GM12878 (cell line): ENCODE data around the gene PIP4K2B. TPM values are rescaled to one million over a fixed set of nuclear protein-coding genes. Genes with fewer than 3 reads are reported as not detected.
"Not testable (repeated sequence)": the region's sequence is repeated elsewhere in the genome, so short reads cannot be mapped to it uniquely, and the experiment has no call there.

Source experiments
- ATAC-seq: fragments of 200-7000 bp; cut with Tn5 transposase; 3 replicates; pipeline ENCODE4 v1.9.1; 2020; ENCODE audit warnings: mild to moderate bottlenecking, moderate library complexity
- BruUV-seq: library from RNA; stranded (reverse); fragments of 400-500 nt; replicated peaks from 2 replicates; lab custom pipeline; 2021; lab: Mats Ljungman, UMichigan
- CTCF ChIA-PET: fragments of 300-600 bp; sonication (Branson Sonifier 250); formaldehyde crosslinking; extraction: SDS; loops from one replicate; lab custom pipeline; 2021; ENCODE audit warnings: inconsistent platforms; lab: Yijun Ruan, JAX
- POLR2A ChIA-PET: fragments of 350-600 bp; formaldehyde crosslinking; extraction: SDS; loops from one replicate; lab custom pipeline; 2021; ENCODE audit warnings: inconsistent platforms; lab: Charles Lee
- RAD21 ChIA-PET: fragments of 300-600 bp; sonication (Branson Sonifier 250); formaldehyde crosslinking; loops from one replicate; lab custom pipeline; 2023; ENCODE audit warnings: antibody characterized with exemption; ENCODE audit not compliant: unreplicated experiment; lab: Charles Lee
- SMC1A ChIA-PET: fragments of 300-600 bp; sonication (Branson Sonifier 250); formaldehyde crosslinking; loops from one replicate; lab custom pipeline; 2023; ENCODE audit not compliant: unreplicated experiment, uncharacterized antibody; lab: Charles Lee
- DNase-seq: peaks from one replicate; pipeline ENCODE4 v3.0.0-alpha.2; 2011; ENCODE audit warnings: low read depth, low spot score
- FAIRE-seq: peaks from 3 replicates; lab custom pipeline; 2011; peaks lifted over from hg19 to GRCh38; lab: Jason Lieb, UNC
- H2AFZ ChIP-seq: 2 replicates; pipeline ENCODE4 v1.6.0; 2011; ENCODE audit warnings: low read depth, low read length, control low read depth; ENCODE audit not compliant: control insufficient read depth
- H3K27ac ChIP-seq: 2 replicates; pipeline ENCODE4 v1.5.1; 2011; ENCODE audit warnings: control low read depth; ENCODE audit not compliant: control insufficient read depth, insufficient read depth
- H3K27me3 ChIP-seq, 2 experiments: replicated peaks in 1 of 2; 2 replicates each; pipeline versions ENCODE4 v1.6.0 to v1.6.1; 2011; ENCODE audit warnings: low read length in 1 of 2; ENCODE audit not compliant: control insufficient read depth in 2 of 2, insufficient read depth in 2 of 2
- H3K36me3 ChIP-seq, 2 experiments: 2 replicates each; pipeline ENCODE4 v1.5.1; 2011; ENCODE audit warnings: low read length in 1 of 2; ENCODE audit not compliant: control insufficient read depth in 2 of 2, insufficient read depth in 2 of 2
- H3K4me1 ChIP-seq: 2 replicates; pipeline ENCODE4 v1.6.1; 2011; ENCODE audit warnings: mild to moderate bottlenecking, low read length, moderate library complexity, mixed read lengths; ENCODE audit not compliant: control insufficient read depth, insufficient read depth
- H3K4me2 ChIP-seq: 2 replicates; pipeline ENCODE4 v1.6.0; 2011; ENCODE audit warnings: control low read depth; ENCODE audit not compliant: control insufficient read depth, insufficient read depth
- H3K4me3 ChIP-seq: fragments of 200-600 bp; sonication (generic); 2 replicates; pipeline ENCODE4 v1.5.1; 2016
- H3K79me2 ChIP-seq: 2 replicates; pipeline ENCODE4 v1.6.0; 2011; ENCODE audit warnings: low read length; ENCODE audit not compliant: control insufficient read depth, insufficient read depth
- H3K9ac ChIP-seq: 2 replicates; pipeline ENCODE4 v1.8.0; 2011; ENCODE audit warnings: low read length, control low read depth, mixed read lengths; ENCODE audit not compliant: control insufficient read depth, insufficient read depth
- H3K9me3 ChIP-seq: replicated peaks from 3 replicates; pipeline ENCODE4 v1.5.1; 2011; ENCODE audit warnings: mild to moderate bottlenecking, low read length; ENCODE audit not compliant: control insufficient read depth, insufficient read depth
- H4K20me1 ChIP-seq: 2 replicates; pipeline ENCODE4 v1.6.0; 2011; ENCODE audit not compliant: control insufficient read depth, insufficient read depth
- EGR1 ChIP-seq, 2 experiments: IDR thresholded peaks; 1 replicate in 1 of 2; 2 replicates in 1 of 2; pipeline ENCODE4 v1.6.1; 2011 to 2012; ENCODE audit warnings: low read depth in 2 of 2, low read length in 2 of 2, borderline replicate concordance in 1 of 2, mild to moderate bottlenecking in 1 of 2, moderate library complexity in 1 of 2
- GABPA ChIP-seq: IDR thresholded peaks from 2 replicates; pipeline ENCODE4 v1.6.1; 2014; ENCODE audit warnings: antibody characterized with exemption, low read depth, mild to moderate bottlenecking, inconsistent platforms
- HDAC6 ChIP-seq: fragments of 200-600 bp; sonication (generic); IDR thresholded peaks from one replicate; pipeline ENCODE4 v1.8.0; 2017; ENCODE audit warnings: antibody characterized with exemption; ENCODE audit not compliant: unreplicated experiment
- IRF3 ChIP-seq: fragments of 450-650 bp; IDR thresholded peaks from 2 replicates; pipeline ENCODE4 v1.6.1; 2014; ENCODE audit warnings: mild to moderate bottlenecking
- NFYB ChIP-seq: IDR thresholded peaks from 2 replicates; pipeline ENCODE4 v1.6.1; 2011; ENCODE audit warnings: low read depth, mild to moderate bottlenecking, low read length, improper control_type of control experiment, moderate library complexity; ENCODE audit not compliant: insufficient read depth
- NKRF ChIP-seq: fragments of 450-650 bp; conservative IDR thresholded peaks from 2 replicates; pipeline ENCODE4 v1.6.1; 2017; ENCODE audit warnings: mild to moderate bottlenecking, moderate library complexity
- PAX5 ChIP-seq: IDR thresholded peaks from 2 replicates; pipeline ENCODE4 v1.6.1; 2011; ENCODE audit warnings: low read depth, low read length, borderline replicate concordance
- ZNF24 ChIP-seq: fragments of 450-650 bp; IDR thresholded peaks from 2 replicates; pipeline ENCODE4 v1.6.1; 2017; ENCODE audit warnings: antibody characterized with exemption, mild to moderate bottlenecking
- WGBS: methylation state at CpG from one replicate; pipeline ENCODE4 v1.1.6; 2016; ENCODE audit warnings: low lambda C conversion rate; ENCODE audit not compliant: insufficient replicate concordance, insufficient coverage; ENCODE audit errors: missing lambda C conversion rate; 5-methylcytosine and 5-hydroxymethylcytosine counted together
- in situ Hi-C: fragments of 300-500 bp; cut with MboI; formaldehyde crosslinking; loops from 9 replicates; pipeline ENCODE4 v1.14.3; 2018; ENCODE audit warnings: mixed read lengths
- intact Hi-C: fragments of 100-400 bp; cut with micrococcal nuclease; formaldehyde crosslinking; loops from one replicate; pipeline ENCODE4 v1.14.2; 2022; ENCODE audit not compliant: unreplicated experiment
- polyA plus RNA-seq, 11 experiments: library from polyadenylated mRNA; depleted of rRNA in 4 of 11; unstranded in 6 of 11; stranded (reverse) in 5 of 11; fragments of >200 nt; fragmentation: Nextera tagmentation in 4 of 11; fragmentation: Illumina TruSeq in 1 of 11; extraction: Ambion mirVana in 4 of 11; extraction: Trizol in 1 of 11; gene quantifications; 1 replicate in 1 of 11; 2 replicates in 10 of 11; pipeline versions ENCODE4 v1.2.1 to v1.2.3, GENCODE V29; 2011 to 2016; ENCODE audit warnings: inconsistent platforms in 2 of 11, missing spikeins in 2 of 11, low read depth in 1 of 11
- total RNA-seq, 4 experiments: library from RNA; depleted of rRNA in 3 of 4; stranded (reverse); fragments of >200 nt in 3 of 4; fragmentation: Illumina TruSeq in 1 of 4; extraction: Trizol in 1 of 4; gene quantifications; 2 replicates each; pipeline versions ENCODE4 v1.2.1 to v1.2.3, GENCODE V29; 2013 to 2021

PIP4K2B gene
- total and polyA plus RNA-seq, 10 of the 15 experiments (the other 5 are each of a cell fraction or from before 2014, with no cell fraction given): 3.8 to 30.3 (median 18.2) TPM

GRCh38 chr17:38728290-38728831 lies 71.0 kb downstream of the PIP4K2B start (continued):
- TF ChIP-seq NKRF (no peak), GABPA (peak; percentile 73; the same call in 1 of the 2 replicates), HDAC6 (no peak), IRF3 (no peak), NFYB (no peak)

- peaks cover 38% of the 10 kb centered on the region for H3K4me1 ChIP-seq
- TF ChIP-seq EGR1 (IDR thresholded peaks at IDR 0.05; ENCODE audit: borderline replicate concordance in 1 of 2, low read depth in 2 of 2, low read length in 2 of 2) (peak in 1 of 2 experiments; percentile 43; a peak in 1 of 3 replicates), PAX5 (no peak), ZNF24 (no peak)
- TF ChIP-seq, all 136 proteins: peak for 1
- Histone ChIP-seq H3K27me3 (no peaks in the 10 kb centered on the region), H3K4me2 (peak overlapping the region; percentile 59), H3K79me2 (peaks cover 13% of the 10 kb centered on the region), H2AFZ (peak overlapping the region; percentile 7; the same call in 1 of the 2 replicates), H3K27ac (peak overlapping the region; percentile 73), H3K9me3 (no peaks in the 10 kb centered on the region; the same call in 2 of the 3 replicates), H3K4me3 (no peak overlapping the region), H3K9ac (no peak overlapping the region), H3K36me3 (peaks cover 4 to 5% of the 10 kb centered on the region in 2 experiments; a peak in 3 of 4 replicates), H4K20me1 (no peaks in the 10 kb centered on the region)
- 59% methylated on average over 5 of the region's 5 CpGs for WGBS
- DNase-seq (no peak), ATAC-seq (no peak), FAIRE-seq (no peak)
- in situ Hi-C loops: no loop called here
- intact Hi-C loops: no loop called here
- RAD21 ChIA-PET: interaction anchor here (0.8 to 1.1 kb wide), 2 partner anchors 21 to 71 kb away, joined by 3 read pairs; partner anchors contain the start of gene PIP4K2B
- POLR2A ChIA-PET: interaction anchor here (1.2 to 2.2 kb wide), 2 partner anchors 21 to 23 kb away, joined by 3 to 9 read pairs; partner anchors contain the start of gene MLLT6
- BruUV-seq: TSS peak; percentile 53
- CTCF ChIA-PET: interaction anchor here (1.3 to 3.6 kb wide), 3 partner anchors 21 to 169 kb away, joined by 3 to 36 read pairs (median 8); partner anchors contain the start of gene EPOP
- SMC1A ChIA-PET: interaction anchor here (1.1 to 2.9 kb wide), 4 partner anchors 9 to 50 kb away, joined by 4 to 12 read pairs (median 6); no protein-coding TSS in a partner anchor
Observed at GRCh38 chr17:38727736-38728135, 71.6 kb downstream of the PIP4K2B start.

GRCh38 chr17:38726145-38726544 lies 73.2 kb downstream of the PIP4K2B start:
- H3K27me3 ChIP-seq, H3K27ac ChIP-seq, intact Hi-C loops, BruUV-seq, DNase-seq, in situ Hi-C loops, H3K4me3 ChIP-seq, H3K9ac ChIP-seq, ATAC-seq, SMC1A ChIA-PET, POLR2A ChIA-PET, H2AFZ ChIP-seq, H3K36me3 ChIP-seq, H3K9me3 ChIP-seq, H4K20me1 ChIP-seq, RAD21 ChIA-PET, H3K4me2 ChIP-seq, H3K79me2 ChIP-seq, FAIRE-seq: not testable (repeated sequence)
- H3K4me1 ChIP-seq: peaks cover 35% of the 10 kb centered on the region
- CTCF ChIA-PET: interaction anchor here (3.6 kb wide), 1 partner anchor 50 kb away, joined by 36 read pairs; the partner anchor contains the start of gene EPOP
- WGBS: 52% methylated on average over 8 of the region's 8 CpGs
